GM12892 (cell line): ENCODE results near the gene WWC1.
A peak's percentile ranks its signal among the peaks of the same experiment; 100 is the strongest.

Source experiments
- DNase-seq: peaks from one replicate; pipeline ENCODE4 v3.0.0; 2011; ENCODE audit not compliant: insufficient read length
- FAIRE-seq: peaks from 2 replicates; lab custom pipeline; 2011; peaks lifted over from hg19 to GRCh38; lab: Jason Lieb, UNC
- POLR2A ChIP-seq: IDR thresholded peaks from 2 replicates; pipeline ENCODE4 v1.6.1; 2011; ENCODE audit warnings: low read depth, low read length, control low read depth
- POLR2AphosphoS5 ChIP-seq: IDR thresholded peaks from 2 replicates; pipeline ENCODE4 v1.6.1; 2011; ENCODE audit warnings: low read depth, low read length, control low read depth
- TAF1 ChIP-seq: IDR thresholded peaks from 2 replicates; pipeline ENCODE4 v1.6.1; 2011; ENCODE audit warnings: low read depth, mild to moderate bottlenecking, control low read depth, low read length, borderline replicate concordance

Gene WWC1

GRCh38 chr5:168314735-168315411 is 23.4 kb downstream of the WWC1 start:
- DNase-seq, result no peak
- TF ChIP-seq POLR2AphosphoS5, result no peak
- TF ChIP-seq POLR2A, result no peak
- TF ChIP-seq TAF1, result no peak
- FAIRE-seq, result no peak

- FAIRE-seq (no peak), DNase-seq (no peak)
- TF ChIP-seq POLR2A (no peak), POLR2AphosphoS5 (no peak)
Observed at GRCh38 chr5:168315416-168316138, 24.1 kb downstream of the WWC1 start.

GRCh38 chr5:168316139-168316578 is 24.7 kb downstream of the WWC1 start:
- FAIRE-seq, result no peak

GRCh38 chr5:168317096-168317520 is 25.7 kb downstream of the WWC1 start:
- FAIRE-seq (no peak), DNase-seq (no peak)
- TF ChIP-seq POLR2AphosphoS5, result no peak

More at GRCh38 chr5:168316139-168316578, 24.7 kb downstream of the WWC1 start:
- DNase-seq, result no peak
- TF ChIP-seq POLR2A (no peak), POLR2AphosphoS5 (no peak), TAF1 (no peak)

GRCh38 chr5:168317521-168318147 is 26.2 kb downstream of the WWC1 start:
- no peak for TF ChIP-seq POLR2A
- no peak for TF ChIP-seq POLR2AphosphoS5
- TF ChIP-seq TAF1, result no peak
- DNase-seq (no peak), FAIRE-seq (peak; percentile 40)

GRCh38 chr5:168318240-168318639 is 26.8 kb downstream of the WWC1 start:
- DNase-seq (no peak), FAIRE-seq (no peak)
- no peak for TF ChIP-seq POLR2AphosphoS5

- no peak for DNase-seq
- no peak for FAIRE-seq
- TF ChIP-seq POLR2A (no peak), POLR2AphosphoS5 (no peak), TAF1 (no peak)
Observed at GRCh38 chr5:168319774-168320173, 28.3 kb downstream of the WWC1 start.

- DNase-seq, result no peak
- no peak for TF ChIP-seq POLR2AphosphoS5
- no peak for TF ChIP-seq POLR2A
- TF ChIP-seq TAF1, result no peak
- FAIRE-seq, result no peak
Observed at GRCh38 chr5:168320805-168321204, 29.4 kb downstream of the WWC1 start.

GRCh38 chr5:168324859-168325630 is 33.6 kb downstream of the WWC1 start:
- TF ChIP-seq POLR2AphosphoS5, result no peak
- no peak for TF ChIP-seq POLR2A
- TF ChIP-seq TAF1, result no peak
- DNase-seq, result no peak
- no peak for FAIRE-seq

GRCh38 chr5:168327019-168327421 is 35.6 kb downstream of the WWC1 start:
- no peak for DNase-seq
- TF ChIP-seq POLR2AphosphoS5 (no peak), TAF1 (no peak), POLR2A (no peak)
- no peak for FAIRE-seq

GRCh38 chr5:168327451-168327850 is 36.0 kb downstream of the WWC1 start:
- FAIRE-seq, result no peak
- TF ChIP-seq POLR2A (no peak), POLR2AphosphoS5 (no peak), TAF1 (no peak)
- no peak for DNase-seq

GRCh38 chr5:168327994-168328393 is 36.5 kb downstream of the WWC1 start:
- TF ChIP-seq TAF1 (no peak), POLR2AphosphoS5 (no peak), POLR2A (no peak)
- FAIRE-seq (no peak), DNase-seq (no peak)
